Stimulated activated naive CD4-positive, alpha-beta T cell (primary cell): ENCODE measurements around the gene LPCAT1.
A peak's percentile ranks its signal among the peaks of the same experiment; 100 is the strongest.
"Not testable (repeated sequence)": the region's sequence is repeated elsewhere in the genome, so short reads cannot be mapped to it uniquely, and the experiment has no call there.

Source experiments
- DNase-seq, 6 experiments: peaks; one replicate each; lab custom pipeline; 2025; lab: John Stamatoyannopoulos, UW

The LPCAT1 gene

GRCh38 chr5:1522601-1523479 lies 920 bp downstream of the LPCAT1 start:
- peak in 1 of 6 experiments; percentile 7 for DNase-seq

- DNase-seq, result no peak
Measured at GRCh38 chr5:1521671-1522600, 1.8 kb downstream of the LPCAT1 start.

- DNase-seq, result no peak
Measured at GRCh38 chr5:1520791-1521453, 2.8 kb downstream of the LPCAT1 start.

- DNase-seq, result no peak
Measured at GRCh38 chr5:1519631-1520210, 4.0 kb downstream of the LPCAT1 start.

- no peak for DNase-seq
Measured at GRCh38 chr5:1517838-1518237, 5.9 kb downstream of the LPCAT1 start.

GRCh38 chr5:1516615-1517601 lies 6.9 kb downstream of the LPCAT1 start:
- no peak for DNase-seq

- DNase-seq, result no peak
Measured at GRCh38 chr5:1515921-1516571, 7.7 kb downstream of the LPCAT1 start.

GRCh38 chr5:1515311-1515920 lies 8.3 kb downstream of the LPCAT1 start:
- DNase-seq, result no peak

- not testable (repeated sequence) for DNase-seq
Measured at GRCh38 chr5:1514819-1515310, 8.9 kb downstream of the LPCAT1 start.

GRCh38 chr5:1514027-1514818 lies 9.5 kb downstream of the LPCAT1 start:
- DNase-seq, result no peak

- no peak for DNase-seq
Measured at GRCh38 chr5:1513326-1514026, 10.3 kb downstream of the LPCAT1 start.

- DNase-seq, result no peak
Measured at GRCh38 chr5:1512541-1513291, 11.0 kb downstream of the LPCAT1 start.

- DNase-seq, result no peak
Measured at GRCh38 chr5:1511651-1512540, 11.9 kb downstream of the LPCAT1 start.

GRCh38 chr5:1511048-1511447 lies 12.7 kb downstream of the LPCAT1 start:
- DNase-seq, result no peak

- no peak for DNase-seq
Measured at GRCh38 chr5:1510631-1511030, 13.1 kb downstream of the LPCAT1 start.

GRCh38 chr5:1510151-1510561 lies 13.6 kb downstream of the LPCAT1 start:
- no peak for DNase-seq
